Natural killer cell (primary cell): ENCODE results near the gene SYTL5. TPM values are rescaled to one million over a fixed set of nuclear protein-coding genes. Genes with fewer than 3 reads are reported as not detected.

Experiments
- ATAC-seq, 3 donors: fragments of 150-1000 bp in 2 of 3; fragments of 200-7000 bp in 1 of 3; cut with Tn5 transposase; 1 replicate in 1 of 3; 2 replicates in 2 of 3; pipeline ENCODE4 v1.10.0; 2021; ENCODE audit warnings: mild to moderate bottlenecking in 2 of 3, moderate library complexity in 2 of 3
- DNase-seq, 2 donors: peaks; one replicate each; pipeline versions ENCODE4 v3.0.0 to v3.0.0-alpha.2; 2013 to 2021; ENCODE audit warnings: mixed read lengths in 1 of 2
- H3K27ac ChIP-seq: one replicate; pipeline ENCODE4 v1.5.1; 2013; ENCODE audit warnings: mild to moderate bottlenecking, low read length
- H3K27me3 ChIP-seq: one replicate; pipeline ENCODE4 v1.6.1; 2013; ENCODE audit warnings: low read length; ENCODE audit not compliant: control insufficient read depth, insufficient read depth
- H3K36me3 ChIP-seq: one replicate; pipeline ENCODE4 v1.6.1; 2013; ENCODE audit warnings: low read length; ENCODE audit not compliant: control insufficient read depth, insufficient read depth
- H3K4me1 ChIP-seq: one replicate; pipeline ENCODE4 v1.6.1; 2013; ENCODE audit warnings: low read length; ENCODE audit not compliant: control insufficient read depth, insufficient read depth
- H3K4me3 ChIP-seq: one replicate; pipeline ENCODE4 v1.5.1; 2013; ENCODE audit warnings: low read length
- H3K9me3 ChIP-seq: one replicate; pipeline ENCODE4 v1.6.1; 2013; ENCODE audit warnings: low read length; ENCODE audit not compliant: control insufficient read depth, insufficient read depth
- H3K27ac Mint-ChIP-seq, 2 donors: one replicate each; pipeline ENCODE4 v1.8.0; 2022; ENCODE audit warnings: mild to moderate bottlenecking in 2 of 2, mixed read lengths in 2 of 2, moderate library complexity in 1 of 2
- H3K27me3 Mint-ChIP-seq, 2 donors: one replicate each; pipeline ENCODE4 v1.8.0; 2022; ENCODE audit warnings: low read depth in 2 of 2, mixed read lengths in 2 of 2
- H3K36me3 Mint-ChIP-seq: one replicate; pipeline ENCODE4 v1.8.0; 2022; ENCODE audit warnings: mixed read lengths
- H3K4me1 Mint-ChIP-seq, 2 donors: one replicate each; pipeline ENCODE4 v1.8.0; 2022; ENCODE audit warnings: mixed read lengths in 2 of 2
- H3K4me3 Mint-ChIP-seq: one replicate; pipeline ENCODE4 v1.8.0; 2022; ENCODE audit warnings: mild to moderate bottlenecking, moderate library complexity, mixed read lengths
- H3K9me3 Mint-ChIP-seq, 2 donors: one replicate each; pipeline ENCODE4 v1.8.0; 2022; ENCODE audit warnings: mixed read lengths in 2 of 2
- CTCF ChIP-seq: fragments of 200-600 bp; IDR thresholded peaks from one replicate; pipeline ENCODE4 v1.8.0; 2022; ENCODE audit warnings: antibody characterized with exemption
- WGBS: methylation state at CpG from one replicate; pipeline ENCODE4 v1.1.7; 2013; ENCODE audit warnings: missing lambda C conversion rate; ENCODE audit not compliant: insufficient coverage; 5-methylcytosine and 5-hydroxymethylcytosine counted together
- intact Hi-C: fragments of 100-400 bp; cut with micrococcal nuclease; formaldehyde crosslinking; loops from one replicate; pipeline ENCODE4 v1.14.2; 2022
- total RNA-seq, 4 donors: library from RNA; stranded (reverse); fragments of 120-200 nt in 1 of 4; gene quantifications; one replicate each; pipeline versions ENCODE4 v1.2.3 to v1.2.4, GENCODE V29; 2013 to 2022

The SYTL5 gene
- total RNA-seq, 3 donors from 2014 or later (not counting 1 experiment from before 2014, with no cell fraction given) = 0.05 TPM; not detected in 2

- H3K4me3 ChIP-seq = no peak overlapping the region
Observed at GRCh38 chrX:38045538-38046096, 39.3 kb downstream of the SYTL5 start.

DNA sequence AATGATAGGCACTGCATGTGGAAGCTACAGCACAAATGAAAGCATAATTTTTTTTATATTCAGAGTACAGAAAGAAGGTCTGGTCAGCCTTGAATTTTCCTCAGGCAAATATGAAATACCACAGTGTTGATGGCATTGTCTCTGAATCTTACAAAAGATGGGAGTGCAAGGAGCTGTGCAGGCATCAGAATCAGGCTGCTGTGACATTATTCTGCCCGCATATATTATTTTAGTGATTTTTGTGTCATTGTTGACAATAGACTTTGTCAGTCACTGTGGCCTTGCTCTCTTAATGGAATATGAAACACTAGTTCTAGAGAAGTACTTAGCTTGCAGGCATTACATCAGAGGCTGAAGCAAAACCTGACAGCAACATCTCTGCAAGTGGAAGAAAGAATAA lies 42.5 kb downstream of the SYTL5 start:
- Mint-ChIP-seq H3K27me3 (peaks cover 0 to 6% of the 10 kb centered on the region in 2 donors), H3K27ac (no peak overlapping the region), H3K9me3 (no peaks in the 10 kb centered on the region), H3K4me1 (no peaks in the 10 kb centered on the region), H3K36me3 (no peaks in the 10 kb centered on the region), H3K4me3 (no peak overlapping the region)
- Histone ChIP-seq H3K9me3 (no peaks in the 10 kb centered on the region), H3K4me1 (no peaks in the 10 kb centered on the region), H3K36me3 (no peaks in the 10 kb centered on the region), H3K4me3 (no peak overlapping the region), H3K27me3 (no peaks in the 10 kb centered on the region), H3K27ac (no peak overlapping the region)
- WGBS = 89% methylated on average over 1 of the region's 1 CpG
- TF ChIP-seq CTCF = no peak
- intact Hi-C loops = no loop called here
- ATAC-seq (no peak), DNase-seq (no peak)

More at GRCh38 chrX:38045538-38046096, 39.3 kb downstream of the SYTL5 start:
- no peak for TF ChIP-seq CTCF
- Mint-ChIP-seq H3K4me3 (no peak overlapping the region), H3K27ac (no peak overlapping the region), H3K9me3 (no peaks in the 10 kb centered on the region), H3K36me3 (no peaks in the 10 kb centered on the region), H3K27me3 (peaks cover 0 to 10% of the 10 kb centered on the region in 2 donors), H3K4me1 (no peaks in the 10 kb centered on the region)
- Histone ChIP-seq H3K9me3 (no peaks in the 10 kb centered on the region), H3K4me1 (no peaks in the 10 kb centered on the region), H3K27ac (no peak overlapping the region), H3K27me3 (no peaks in the 10 kb centered on the region), H3K36me3 (no peaks in the 10 kb centered on the region)
- intact Hi-C loops = no loop called here
- no peak for ATAC-seq
- WGBS = 90% methylated on average over 3 of the region's 3 CpGs
- no peak for DNase-seq

- no peak for DNase-seq
- TF ChIP-seq CTCF = no peak
- no peaks in the 10 kb centered on the region for H3K27me3 ChIP-seq
- Mint-ChIP-seq H3K4me1 (no peaks in the 10 kb centered on the region), H3K4me3 (no peak overlapping the region), H3K36me3 (no peaks in the 10 kb centered on the region), H3K27ac (no peak overlapping the region), H3K9me3 (no peaks in the 10 kb centered on the region), H3K27me3 (peaks cover 0 to 7% of the 10 kb centered on the region in 2 donors)
- intact Hi-C loops = no loop called here
- WGBS = 76% methylated on average over 1 of the region's 1 CpG
- no peaks in the 10 kb centered on the region for H3K9me3 ChIP-seq
- no peak overlapping the region for H3K27ac ChIP-seq
- no peak overlapping the region for H3K4me3 ChIP-seq
- ATAC-seq = no peak
- no peaks in the 10 kb centered on the region for H3K36me3 ChIP-seq
- no peaks in the 10 kb centered on the region for H3K4me1 ChIP-seq
Observed at GRCh38 chrX:38050806-38051205, 44.5 kb downstream of the SYTL5 start.

GRCh38 chrX:38052096-38052495 lies 45.7 kb downstream of the SYTL5 start:
- no peak for TF ChIP-seq CTCF
- H3K4me1 Mint-ChIP-seq = no peaks in the 10 kb centered on the region
- no peak overlapping the region for H3K4me3 Mint-ChIP-seq
- H3K27me3 Mint-ChIP-seq = peaks cover 0 to 20% of the 10 kb centered on the region in 2 donors
- no peaks in the 10 kb centered on the region for H3K36me3 Mint-ChIP-seq
- intact Hi-C loops = no loop called here
- no peak for ATAC-seq
- H3K4me3 ChIP-seq = no peak overlapping the region
- no peaks in the 10 kb centered on the region for H3K9me3 ChIP-seq
- no CpG with 5 or more reads among the region's 1 CpG for WGBS
- H3K4me1 ChIP-seq = no peaks in the 10 kb centered on the region
- no peaks in the 10 kb centered on the region for H3K27me3 ChIP-seq
- no peaks in the 10 kb centered on the region for H3K36me3 ChIP-seq
- H3K27ac Mint-ChIP-seq = no peak overlapping the region
- DNase-seq = no peak
- no peaks in the 10 kb centered on the region for H3K9me3 Mint-ChIP-seq
- H3K27ac ChIP-seq = no peak overlapping the region
